ENCODE measurements around the gene PRELID2.
"Not testable (repeated sequence)": the region's sequence is repeated elsewhere in the genome, so short reads cannot be mapped to it uniquely, and the experiment has no call there.

Gene PRELID2

GRCh38 chr5:145738227-145738626 lies 96.9 kb downstream of the PRELID2 start:
- no peak for DNase-seq

DNA sequence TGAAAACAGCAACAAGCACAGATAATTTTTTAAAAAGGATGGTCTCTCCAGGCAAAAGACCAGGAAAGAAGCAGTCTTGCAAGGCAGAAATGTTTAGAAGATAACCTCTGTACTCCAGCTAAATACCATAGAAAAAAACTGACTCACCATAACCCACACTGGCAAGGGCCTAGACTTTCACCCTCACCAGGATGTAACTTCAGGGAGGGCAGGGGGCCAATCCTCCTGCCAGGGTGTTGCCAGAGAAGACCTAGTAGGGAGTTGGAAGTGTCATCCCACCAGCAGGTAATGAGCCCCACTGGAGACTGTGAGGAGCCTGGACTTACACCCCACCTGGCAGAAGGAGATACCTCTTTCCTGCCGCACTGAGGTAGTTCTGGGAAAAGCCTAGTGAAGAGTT lies 97.6 kb downstream of the PRELID2 start:
- no peak for DNase-seq

GRCh38 chr5:145729956-145730355 lies 105.2 kb downstream of the PRELID2 start:
- DNase-seq = not testable (repeated sequence)

GRCh38 chr5:145723516-145723915 lies 111.6 kb downstream of the PRELID2 start:
- DNase-seq = no peak

DNA sequence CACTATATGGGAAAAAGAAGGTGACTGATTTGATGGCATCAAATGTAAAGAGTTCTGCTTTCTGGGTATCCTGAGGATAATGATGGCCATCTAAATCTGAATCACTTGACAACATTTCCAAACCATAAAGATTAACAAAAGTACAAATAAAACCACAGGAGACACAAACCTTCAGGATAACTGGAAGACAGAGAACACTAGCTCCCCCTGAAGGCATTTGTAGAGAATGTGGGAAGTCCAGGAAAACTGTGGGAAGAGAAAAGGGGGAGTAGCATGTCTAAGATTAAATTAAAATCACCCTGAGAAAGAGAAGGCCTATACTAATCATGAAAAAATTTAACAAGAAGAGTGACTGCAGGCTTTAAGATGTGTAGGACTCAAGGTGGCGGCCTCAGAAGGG lies 116.2 kb downstream of the PRELID2 start:
- DNase-seq = no peak

GRCh38 chr5:145715412-145715811 lies 119.7 kb downstream of the PRELID2 start:
- DNase-seq = no peak

GRCh38 chr5:145712245-145712644 lies 122.9 kb downstream of the PRELID2 start:
- no peak for DNase-seq

- DNase-seq = no peak
Measured at GRCh38 chr5:145711417-145711816, 123.7 kb downstream of the PRELID2 start.

All from NCI-H1105 (cell line).